Esophagus squamous epithelium (tissue), 4 donors: ENCODE measurements around the gene ALAS1.

Experiments used
- POLR2A ChIP-seq, 4 donors: fragments of 450-650 bp; IDR thresholded peaks; one replicate each; pipeline ENCODE4 v1.6.1; 2017; ENCODE audit warnings: antibody characterized with exemption in 4 of 4, mild to moderate bottlenecking in 4 of 4, moderate library complexity in 3 of 4
- TF ChIP-seq, protein P1 (sequence below), 6 experiments: fragments of 450-650 bp in 4 of 6; fragments of 200-600 bp in 2 of 6; sonication (generic) in 2 of 6; IDR thresholded peaks; one replicate each; pipeline ENCODE4 v1.5.1; 2016 to 2019; ENCODE audit warnings: antibody characterized with exemption in 6 of 6, mild to moderate bottlenecking in 4 of 6, moderate library complexity in 4 of 6

DNA sequence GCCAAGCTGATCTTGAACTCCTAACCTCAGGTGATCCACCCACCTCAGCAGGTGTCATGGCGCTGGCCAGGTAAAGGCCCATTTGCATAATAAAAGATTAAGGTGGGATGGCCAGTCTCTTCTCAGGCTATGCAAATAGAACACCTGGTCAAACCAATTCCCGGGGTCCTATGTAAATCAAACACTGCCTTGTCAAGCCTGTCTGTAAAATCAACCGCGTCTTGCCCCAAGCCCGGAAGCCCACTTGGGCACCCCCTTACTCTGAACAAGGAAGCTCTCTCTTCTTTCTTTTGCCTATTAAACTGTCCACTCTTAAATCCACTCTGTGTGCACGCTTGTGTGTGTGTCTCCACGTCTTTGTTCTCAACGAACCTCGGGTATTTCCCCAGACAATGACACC lies 30.7 kb upstream of the ALAS1 start:
- TF ChIP-seq POLR2A (IDR thresholded peaks at IDR 0.05) = no peak
- TF ChIP-seq, protein P1, sequence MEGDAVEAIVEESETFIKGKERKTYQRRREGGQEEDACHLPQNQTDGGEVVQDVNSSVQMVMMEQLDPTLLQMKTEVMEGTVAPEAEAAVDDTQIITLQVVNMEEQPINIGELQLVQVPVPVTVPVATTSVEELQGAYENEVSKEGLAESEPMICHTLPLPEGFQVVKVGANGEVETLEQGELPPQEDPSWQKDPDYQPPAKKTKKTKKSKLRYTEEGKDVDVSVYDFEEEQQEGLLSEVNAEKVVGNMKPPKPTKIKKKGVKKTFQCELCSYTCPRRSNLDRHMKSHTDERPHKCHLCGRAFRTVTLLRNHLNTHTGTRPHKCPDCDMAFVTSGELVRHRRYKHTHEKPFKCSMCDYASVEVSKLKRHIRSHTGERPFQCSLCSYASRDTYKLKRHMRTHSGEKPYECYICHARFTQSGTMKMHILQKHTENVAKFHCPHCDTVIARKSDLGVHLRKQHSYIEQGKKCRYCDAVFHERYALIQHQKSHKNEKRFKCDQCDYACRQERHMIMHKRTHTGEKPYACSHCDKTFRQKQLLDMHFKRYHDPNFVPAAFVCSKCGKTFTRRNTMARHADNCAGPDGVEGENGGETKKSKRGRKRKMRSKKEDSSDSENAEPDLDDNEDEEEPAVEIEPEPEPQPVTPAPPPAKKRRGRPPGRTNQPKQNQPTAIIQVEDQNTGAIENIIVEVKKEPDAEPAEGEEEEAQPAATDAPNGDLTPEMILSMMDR (IDR thresholded peaks at IDR 0.05) = no peak
